ENCODE results near the gene VPS37C.

Gene VPS37C

DNA sequence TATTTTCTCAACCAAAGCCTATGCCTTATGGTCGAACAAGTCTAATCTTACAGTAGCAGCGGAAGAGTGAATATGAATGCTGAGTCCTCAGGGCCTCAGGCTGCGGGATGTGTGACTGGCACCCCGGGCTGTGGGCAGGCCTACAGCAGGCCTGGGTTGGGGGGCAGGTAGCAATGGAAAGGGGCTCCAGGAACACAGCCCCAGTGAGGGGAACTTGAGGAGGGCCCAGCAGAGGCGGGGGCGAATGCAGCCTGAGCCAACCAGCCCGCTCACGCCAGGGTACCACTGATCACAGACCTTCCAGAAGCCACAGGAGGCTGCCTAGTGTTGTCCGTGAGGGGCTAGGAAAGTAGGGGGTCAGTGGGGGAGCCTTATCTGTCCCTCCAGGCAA, 70.2 kb downstream of the VPS37C start:
- Histone ChIP-seq H3K27ac (ENCODE audit: low read depth in 2 of 2, low read length in 2 of 2) (no peak overlapping the region), H3K9ac (ENCODE audit: low read depth in 1 of 2, low read length in 2 of 2) (no peak overlapping the region)

DNA sequence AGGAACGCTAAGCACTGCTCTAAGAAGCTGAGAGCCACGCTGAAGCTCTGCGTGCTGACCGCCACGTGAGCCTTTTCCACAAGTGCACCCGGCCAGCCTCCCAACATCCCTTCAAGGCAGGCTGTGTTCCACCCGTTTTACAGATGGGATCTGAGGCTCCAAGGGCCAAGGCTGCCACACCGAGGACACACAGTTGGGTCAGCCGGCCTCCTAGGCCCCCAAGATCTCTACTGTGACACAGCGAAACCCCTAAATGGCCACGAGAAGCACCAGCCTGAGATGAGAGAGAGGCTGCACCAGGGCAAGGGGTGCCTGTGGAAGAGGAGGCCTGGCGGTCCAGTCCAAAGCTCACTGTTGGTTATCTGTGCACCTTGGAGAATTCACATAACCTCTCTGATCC, 70.7 kb downstream of the VPS37C start:
- Histone ChIP-seq H3K36me3 (ENCODE audit: control insufficient read depth in 2 of 2, insufficient read depth in 2 of 2, low read length in 2 of 2) (no peaks in the 10 kb centered on the region), H3K4me3 (ENCODE audit: low read length in 2 of 2) (no peak overlapping the region), H3K27ac (ENCODE audit: low read depth in 2 of 2, low read length in 2 of 2) (no peak overlapping the region)

More for the DNA sequence above, 70.2 kb downstream of the VPS37C start:
- Histone ChIP-seq H3K4me1 (ENCODE audit: control insufficient read depth in 2 of 2, insufficient read depth in 2 of 2, low read length in 2 of 2) (no peaks in the 10 kb centered on the region), H3K4me3 (ENCODE audit: low read length in 2 of 2) (no peak overlapping the region), H3K9me3 (ENCODE audit: control insufficient read depth in 2 of 2, low read length in 2 of 2) (no peaks in the 10 kb centered on the region), H3K27me3 (ENCODE audit: control insufficient read depth in 2 of 2, insufficient read depth in 2 of 2, low read length in 2 of 2) (no peaks in the 10 kb centered on the region), H3K36me3 (ENCODE audit: control insufficient read depth in 2 of 2, insufficient read depth in 2 of 2, low read length in 2 of 2) (no peaks in the 10 kb centered on the region)

DNA sequence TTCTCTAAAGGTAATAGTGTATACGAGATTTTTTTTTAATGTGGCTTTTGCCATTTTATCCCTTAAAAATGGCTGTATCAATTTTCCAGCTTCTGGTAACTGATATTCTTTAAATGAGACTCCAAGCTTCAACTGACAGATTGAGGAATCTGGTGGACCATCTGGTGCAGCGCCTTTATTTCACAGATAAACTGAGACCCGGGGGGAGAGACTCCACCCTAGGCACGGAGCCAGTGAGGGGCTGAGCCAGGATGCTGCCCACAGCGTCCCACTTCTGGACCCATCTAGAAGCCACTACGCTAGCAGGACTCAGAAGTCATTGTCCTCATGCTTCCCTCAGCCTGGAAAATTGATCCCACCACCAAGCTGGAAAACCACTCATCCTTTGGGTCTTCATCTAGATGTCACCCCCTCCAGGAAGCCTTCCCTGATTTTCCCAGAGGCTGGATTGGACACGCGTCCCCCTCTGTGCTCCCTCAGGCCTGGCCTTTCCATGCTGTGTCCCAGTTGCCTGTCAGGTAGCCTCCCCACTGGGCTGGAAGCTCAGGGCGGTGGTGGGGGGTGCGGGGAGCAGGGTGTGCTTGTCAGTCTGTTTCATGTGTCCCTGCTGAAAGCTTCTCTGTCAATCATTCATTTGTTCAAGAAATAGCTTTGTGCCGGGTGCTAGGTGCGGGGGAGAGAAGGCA, 71.3 kb downstream of the VPS37C start:
- no peak overlapping the region for H3K4me3 ChIP-seq (ENCODE audit: low read length in 2 of 2)
- no peaks in the 10 kb centered on the region for H3K36me3 ChIP-seq (ENCODE audit: control insufficient read depth in 2 of 2, insufficient read depth in 2 of 2, low read length in 2 of 2)
- H3K4me1 ChIP-seq (ENCODE audit: control insufficient read depth in 2 of 2, insufficient read depth in 2 of 2, low read length in 2 of 2) = no peaks in the 10 kb centered on the region
- H3K9ac ChIP-seq (ENCODE audit: low read depth in 1 of 2, low read length in 2 of 2) = no peak overlapping the region
- no peaks in the 10 kb centered on the region for H3K27me3 ChIP-seq (ENCODE audit: control insufficient read depth in 2 of 2, insufficient read depth in 2 of 2, low read length in 2 of 2)
- H3K9me3 ChIP-seq (ENCODE audit: control insufficient read depth in 2 of 2, low read length in 2 of 2) = no peaks in the 10 kb centered on the region
- no peak overlapping the region for H3K27ac ChIP-seq (ENCODE audit: low read depth in 2 of 2, low read length in 2 of 2)

More for the DNA sequence above, 70.7 kb downstream of the VPS37C start:
- Histone ChIP-seq H3K9me3 (ENCODE audit: control insufficient read depth in 2 of 2, low read length in 2 of 2) (no peaks in the 10 kb centered on the region), H3K4me1 (ENCODE audit: control insufficient read depth in 2 of 2, insufficient read depth in 2 of 2, low read length in 2 of 2) (no peaks in the 10 kb centered on the region), H3K27me3 (ENCODE audit: control insufficient read depth in 2 of 2, insufficient read depth in 2 of 2, low read length in 2 of 2) (no peaks in the 10 kb centered on the region), H3K9ac (ENCODE audit: low read depth in 1 of 2, low read length in 2 of 2) (no peak overlapping the region)

DNA sequence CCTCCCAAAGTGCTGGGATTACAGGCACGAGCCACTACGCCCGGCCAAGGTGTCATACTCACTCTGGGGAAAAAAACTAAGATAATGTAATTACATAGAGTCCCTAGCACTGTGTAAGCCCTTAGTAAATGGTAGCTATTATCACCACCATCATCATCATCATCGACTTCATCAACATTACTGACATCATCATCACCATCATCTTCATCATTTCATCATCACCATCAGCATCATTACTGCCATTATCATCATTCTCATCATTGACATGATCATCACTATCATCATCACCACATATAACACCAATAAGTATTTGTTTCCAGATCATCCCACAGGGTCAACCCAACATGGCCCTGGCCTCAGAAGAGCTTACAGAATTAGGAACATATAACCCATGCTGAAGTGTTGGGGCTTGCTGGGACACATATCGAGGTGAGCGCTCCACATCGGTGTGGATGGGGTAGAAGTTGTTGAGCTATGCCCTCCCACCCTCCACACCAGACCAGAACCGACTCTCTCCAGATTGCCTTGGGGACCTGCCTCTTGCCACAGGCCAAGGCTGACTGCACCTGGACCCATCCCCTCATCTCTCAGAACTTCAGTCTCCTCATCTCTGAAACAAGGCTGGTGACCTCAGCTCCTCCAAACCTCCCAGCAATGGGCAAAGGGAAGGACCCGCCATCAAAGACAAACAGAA, 73.7 kb downstream of the VPS37C start:
- Histone ChIP-seq H3K9ac (ENCODE audit: low read depth in 1 of 2, low read length in 2 of 2) (no peak overlapping the region), H3K36me3 (ENCODE audit: control insufficient read depth in 2 of 2, insufficient read depth in 2 of 2, low read length in 2 of 2) (no peaks in the 10 kb centered on the region), H3K27me3 (ENCODE audit: control insufficient read depth in 2 of 2, insufficient read depth in 2 of 2, low read length in 2 of 2) (peaks cover 0 to under 1% of the 10 kb centered on the region in 2 donors), H3K4me1 (ENCODE audit: control insufficient read depth in 2 of 2, insufficient read depth in 2 of 2, low read length in 2 of 2) (peaks cover 0 to 1% of the 10 kb centered on the region in 2 donors), H3K9me3 (ENCODE audit: control insufficient read depth in 2 of 2, low read length in 2 of 2) (no peaks in the 10 kb centered on the region), H3K4me3 (ENCODE audit: low read length in 2 of 2) (no peak overlapping the region), H3K27ac (ENCODE audit: low read depth in 2 of 2, low read length in 2 of 2) (no peak overlapping the region)

DNA sequence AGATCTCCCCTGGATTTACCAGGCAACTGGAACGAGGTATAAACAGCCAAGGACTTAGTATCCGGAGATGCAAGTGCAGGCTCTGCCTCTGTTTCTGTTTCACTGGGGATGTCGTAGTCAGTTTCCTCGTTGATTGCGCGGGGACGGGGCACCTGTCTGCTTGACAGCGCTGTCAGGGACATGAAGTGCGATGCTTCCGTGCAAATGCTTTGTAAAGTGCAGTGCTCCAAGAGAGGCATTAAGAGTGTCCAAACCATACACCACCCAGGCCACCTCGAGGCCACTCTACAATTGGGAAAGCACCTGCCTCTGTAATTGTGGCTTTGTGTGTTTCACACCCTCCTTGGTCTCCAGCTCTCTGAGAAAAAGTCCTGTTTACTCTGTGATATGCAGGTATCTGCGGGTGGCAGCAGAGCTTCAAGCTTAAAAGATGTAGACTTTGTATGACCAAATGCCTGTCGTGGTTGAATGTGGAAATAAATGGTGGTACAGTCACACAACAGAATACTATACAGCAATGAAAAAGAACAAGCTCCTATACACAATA, 77.6 kb downstream of the VPS37C start:
- Histone ChIP-seq H3K36me3 (ENCODE audit: control insufficient read depth in 2 of 2, insufficient read depth in 2 of 2, low read length in 2 of 2) (no peaks in the 10 kb centered on the region), H3K9ac (ENCODE audit: low read depth in 1 of 2, low read length in 2 of 2) (no peak overlapping the region), H3K27me3 (ENCODE audit: control insufficient read depth in 2 of 2, insufficient read depth in 2 of 2, low read length in 2 of 2) (peaks cover 0 to 4% of the 10 kb centered on the region in 2 donors), H3K4me1 (ENCODE audit: control insufficient read depth in 2 of 2, insufficient read depth in 2 of 2, low read length in 2 of 2) (peaks cover 7 to 11% of the 10 kb centered on the region in 2 donors), H3K4me3 (ENCODE audit: low read length in 2 of 2) (no peak overlapping the region), H3K27ac (ENCODE audit: low read depth in 2 of 2, low read length in 2 of 2) (peak overlapping the region in 1 of 2 donors; percentile 56), H3K9me3 (ENCODE audit: control insufficient read depth in 2 of 2, low read length in 2 of 2) (no peaks in the 10 kb centered on the region)

DNA sequence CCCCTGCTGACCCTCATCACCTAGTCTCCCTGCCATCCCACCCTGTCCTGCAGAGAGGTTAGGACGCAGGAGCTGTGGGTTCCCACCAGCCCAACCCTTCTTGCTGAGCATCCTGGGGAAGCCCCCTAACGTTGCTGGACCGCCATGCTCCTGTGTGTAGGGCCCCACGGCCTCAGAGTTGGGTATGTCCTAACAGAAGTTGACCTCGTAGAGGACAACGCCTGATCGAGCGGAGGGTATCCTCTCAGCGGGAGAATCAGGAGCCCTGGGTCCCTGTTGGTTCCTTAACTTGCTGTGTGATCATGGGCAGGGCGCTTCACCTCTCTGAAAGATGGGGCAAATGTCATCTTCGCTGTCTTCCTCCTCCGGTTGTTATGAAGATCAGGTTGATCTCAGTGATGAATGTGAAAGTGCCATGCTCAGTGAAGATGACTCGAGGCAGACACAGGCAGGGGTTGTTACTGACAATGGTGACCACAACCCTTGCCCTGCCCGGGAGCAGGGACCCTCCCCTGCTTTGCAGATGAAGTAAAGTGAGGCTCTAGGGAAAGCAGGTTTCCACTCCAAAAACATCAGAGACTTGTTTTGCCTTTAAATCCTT, 78.2 kb downstream of the VPS37C start:
- Histone ChIP-seq H3K9ac (ENCODE audit: low read depth in 1 of 2, low read length in 2 of 2) (no peak overlapping the region), H3K4me3 (ENCODE audit: low read length in 2 of 2) (no peak overlapping the region), H3K27ac (ENCODE audit: low read depth in 2 of 2, low read length in 2 of 2) (peak overlapping the region in 1 of 2 donors; percentile 56), H3K9me3 (ENCODE audit: control insufficient read depth in 2 of 2, low read length in 2 of 2) (no peaks in the 10 kb centered on the region), H3K27me3 (ENCODE audit: control insufficient read depth in 2 of 2, insufficient read depth in 2 of 2, low read length in 2 of 2) (peaks cover 0 to 4% of the 10 kb centered on the region in 2 donors), H3K36me3 (ENCODE audit: control insufficient read depth in 2 of 2, insufficient read depth in 2 of 2, low read length in 2 of 2) (no peaks in the 10 kb centered on the region), H3K4me1 (ENCODE audit: control insufficient read depth in 2 of 2, insufficient read depth in 2 of 2, low read length in 2 of 2) (peaks cover 7 to 11% of the 10 kb centered on the region in 2 donors)

DNA sequence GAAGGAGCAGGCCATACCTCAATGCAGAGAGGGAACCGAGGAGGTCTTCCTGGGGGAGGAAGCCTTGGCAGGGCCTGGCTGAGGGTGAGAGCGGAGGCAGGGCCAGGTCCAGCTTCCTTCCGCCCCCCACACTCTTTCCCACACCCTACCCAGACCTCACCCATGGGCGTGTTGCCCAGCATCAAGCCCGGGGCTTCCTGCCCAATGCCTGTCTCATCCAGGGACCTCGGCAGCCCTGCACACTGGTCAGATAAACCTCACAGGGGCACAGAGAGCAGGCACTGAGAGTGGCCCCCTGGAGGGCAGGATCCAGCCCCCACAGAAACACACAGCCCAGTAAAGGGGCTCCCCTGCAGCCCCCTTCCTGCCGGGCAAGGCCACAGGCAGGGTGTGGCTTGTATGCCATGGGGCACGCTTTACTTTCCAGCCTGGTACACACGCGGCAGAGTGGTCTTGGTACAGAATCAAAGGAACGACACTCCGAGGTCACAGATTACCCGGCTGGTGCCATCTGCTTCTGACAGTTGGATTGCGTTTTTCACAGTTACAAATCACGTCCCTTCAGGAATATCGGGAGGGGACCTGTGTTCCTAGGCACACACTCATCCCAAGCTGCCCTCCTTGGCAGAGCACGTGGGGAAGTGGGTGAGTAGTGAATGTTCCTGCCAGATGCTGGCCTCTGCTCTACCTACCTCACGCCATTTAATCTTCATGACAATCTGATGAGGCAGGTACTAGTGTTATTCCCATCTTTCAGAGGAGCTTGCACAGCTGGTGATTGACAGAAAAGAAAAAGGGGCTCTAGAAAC, 79.0 kb downstream of the VPS37C start:
- peak overlapping the region in 1 of 2 donors; percentile 56 for H3K27ac ChIP-seq (ENCODE audit: low read depth in 2 of 2, low read length in 2 of 2)
- no peaks in the 10 kb centered on the region for H3K9me3 ChIP-seq (ENCODE audit: control insufficient read depth in 2 of 2, low read length in 2 of 2)
- H3K36me3 ChIP-seq (ENCODE audit: control insufficient read depth in 2 of 2, insufficient read depth in 2 of 2, low read length in 2 of 2) = no peaks in the 10 kb centered on the region
- no peak overlapping the region for H3K9ac ChIP-seq (ENCODE audit: low read depth in 1 of 2, low read length in 2 of 2)
- H3K4me3 ChIP-seq (ENCODE audit: low read length in 2 of 2) = no peak overlapping the region
- peaks cover 7 to 11% of the 10 kb centered on the region in 2 donors for H3K4me1 ChIP-seq (ENCODE audit: control insufficient read depth in 2 of 2, insufficient read depth in 2 of 2, low read length in 2 of 2)
- peaks cover 0 to 4% of the 10 kb centered on the region in 2 donors for H3K27me3 ChIP-seq (ENCODE audit: control insufficient read depth in 2 of 2, insufficient read depth in 2 of 2, low read length in 2 of 2)

DNA sequence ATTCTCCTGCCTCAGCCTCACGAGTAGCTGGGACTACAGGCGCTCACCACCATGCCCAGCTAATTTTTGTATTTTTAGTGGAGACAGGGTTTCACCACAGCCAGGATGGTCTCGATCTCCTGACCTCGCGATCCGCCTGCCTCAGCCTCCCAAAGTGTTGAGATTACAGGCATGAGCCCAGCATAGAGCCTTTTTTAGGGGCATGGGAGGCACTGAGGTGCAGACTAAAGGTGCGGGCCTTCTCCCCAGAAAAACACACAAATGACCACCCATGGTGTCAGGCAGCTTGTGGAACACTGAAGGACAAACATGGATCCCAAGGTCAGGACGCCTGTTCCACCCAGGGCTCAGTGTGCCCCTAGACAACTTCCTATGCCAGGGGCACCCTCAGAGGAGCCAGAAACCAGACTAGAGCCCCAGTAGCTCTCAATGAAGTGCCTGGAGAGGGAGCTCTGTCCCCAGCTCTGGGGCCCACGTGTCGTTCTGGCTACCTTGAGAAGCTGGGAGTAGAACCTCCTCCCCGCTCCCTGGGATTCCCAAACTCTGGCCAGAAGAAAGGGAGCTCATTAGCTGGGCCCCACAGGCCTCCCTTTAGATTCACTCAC, 80.1 kb downstream of the VPS37C start:
- H3K9me3 ChIP-seq (ENCODE audit: control insufficient read depth in 2 of 2, low read length in 2 of 2) = no peaks in the 10 kb centered on the region
- no peak overlapping the region for H3K4me3 ChIP-seq (ENCODE audit: low read length in 2 of 2)
- H3K27me3 ChIP-seq (ENCODE audit: control insufficient read depth in 2 of 2, insufficient read depth in 2 of 2, low read length in 2 of 2) = peaks cover 0 to 4% of the 10 kb centered on the region in 2 donors
- H3K4me1 ChIP-seq (ENCODE audit: control insufficient read depth in 2 of 2, insufficient read depth in 2 of 2, low read length in 2 of 2) = peaks cover 7 to 11% of the 10 kb centered on the region in 2 donors
- no peak overlapping the region for H3K9ac ChIP-seq (ENCODE audit: low read depth in 1 of 2, low read length in 2 of 2)
- H3K36me3 ChIP-seq (ENCODE audit: control insufficient read depth in 2 of 2, insufficient read depth in 2 of 2, low read length in 2 of 2) = no peaks in the 10 kb centered on the region
- H3K27ac ChIP-seq (ENCODE audit: low read depth in 2 of 2, low read length in 2 of 2) = no peak overlapping the region

DNA sequence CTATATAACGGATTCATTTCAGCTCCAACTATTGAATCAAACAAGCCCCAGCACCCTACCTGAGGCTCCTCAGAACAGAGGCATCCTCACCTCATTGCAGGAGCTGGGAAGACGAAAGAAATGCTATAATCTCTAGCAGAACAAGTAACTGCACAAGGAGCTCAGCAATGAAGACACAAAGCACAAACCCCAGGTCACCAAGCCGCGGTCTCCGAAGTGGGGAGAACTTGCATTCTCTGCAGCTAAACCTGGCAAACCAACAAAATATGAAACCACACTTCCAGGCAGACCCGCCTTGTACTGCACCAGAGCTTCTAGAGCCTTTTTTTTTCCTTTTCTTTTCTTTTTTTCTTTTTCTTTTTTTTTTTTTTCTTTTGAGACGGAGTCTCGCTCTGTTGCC, 80.7 kb downstream of the VPS37C start:
- Histone ChIP-seq H3K27ac (ENCODE audit: low read depth in 2 of 2, low read length in 2 of 2) (no peak overlapping the region), H3K27me3 (ENCODE audit: control insufficient read depth in 2 of 2, insufficient read depth in 2 of 2, low read length in 2 of 2) (peaks cover 0 to 4% of the 10 kb centered on the region in 2 donors), H3K9me3 (ENCODE audit: control insufficient read depth in 2 of 2, low read length in 2 of 2) (no peaks in the 10 kb centered on the region), H3K9ac (ENCODE audit: low read depth in 1 of 2, low read length in 2 of 2) (no peak overlapping the region), H3K4me3 (ENCODE audit: low read length in 2 of 2) (no peak overlapping the region), H3K36me3 (ENCODE audit: control insufficient read depth in 2 of 2, insufficient read depth in 2 of 2, low read length in 2 of 2) (no peaks in the 10 kb centered on the region), H3K4me1 (ENCODE audit: control insufficient read depth in 2 of 2, insufficient read depth in 2 of 2, low read length in 2 of 2) (peaks cover 10 to 11% of the 10 kb centered on the region in 2 donors)
